SU-DHL-6 (cell line): ENCODE data around the gene CUL1.

Source experiments
- EZH2phosphoT487 ChIP-seq: fragments of 200-600 bp; sonication (generic), shearing (Covaris generic); conservative IDR thresholded peaks from 2 replicates; pipeline ENCODE4 v1.6.1; 2018; ENCODE audit warnings: mild to moderate bottlenecking, antibody characterized with exemption, low read length, moderate library complexity, mixed read lengths
- TF ChIP-seq, protein P1 (sequence below): fragments of 200-600 bp; sonication (generic); IDR thresholded peaks from one replicate; pipeline ENCODE4 v1.5.1; 2017; ENCODE audit warnings: antibody characterized with exemption, mild to moderate bottlenecking, low read length, moderate library complexity; ENCODE audit not compliant: insufficient read depth, poor library complexity, severe bottlenecking

DNA sequence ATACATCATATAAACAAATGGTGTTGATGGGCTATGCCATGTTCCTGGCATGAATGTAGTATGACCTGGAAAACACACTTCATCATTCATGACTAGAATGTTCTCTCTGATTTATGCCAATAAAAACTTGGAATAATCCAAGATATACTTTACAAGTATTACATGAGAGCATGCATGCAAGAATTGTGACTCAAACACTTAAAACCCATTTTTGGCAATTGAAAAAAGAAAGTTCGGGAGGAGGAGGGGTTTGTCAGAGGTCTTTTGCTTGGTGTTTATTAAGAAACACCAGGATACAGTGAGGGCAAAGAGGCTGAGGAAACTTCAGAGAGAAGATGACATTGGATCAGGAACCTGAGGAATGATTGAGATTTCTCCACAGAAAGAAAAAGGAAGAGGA lies 10.2 kb upstream of the CUL1 start:
- TF ChIP-seq, protein P1, sequence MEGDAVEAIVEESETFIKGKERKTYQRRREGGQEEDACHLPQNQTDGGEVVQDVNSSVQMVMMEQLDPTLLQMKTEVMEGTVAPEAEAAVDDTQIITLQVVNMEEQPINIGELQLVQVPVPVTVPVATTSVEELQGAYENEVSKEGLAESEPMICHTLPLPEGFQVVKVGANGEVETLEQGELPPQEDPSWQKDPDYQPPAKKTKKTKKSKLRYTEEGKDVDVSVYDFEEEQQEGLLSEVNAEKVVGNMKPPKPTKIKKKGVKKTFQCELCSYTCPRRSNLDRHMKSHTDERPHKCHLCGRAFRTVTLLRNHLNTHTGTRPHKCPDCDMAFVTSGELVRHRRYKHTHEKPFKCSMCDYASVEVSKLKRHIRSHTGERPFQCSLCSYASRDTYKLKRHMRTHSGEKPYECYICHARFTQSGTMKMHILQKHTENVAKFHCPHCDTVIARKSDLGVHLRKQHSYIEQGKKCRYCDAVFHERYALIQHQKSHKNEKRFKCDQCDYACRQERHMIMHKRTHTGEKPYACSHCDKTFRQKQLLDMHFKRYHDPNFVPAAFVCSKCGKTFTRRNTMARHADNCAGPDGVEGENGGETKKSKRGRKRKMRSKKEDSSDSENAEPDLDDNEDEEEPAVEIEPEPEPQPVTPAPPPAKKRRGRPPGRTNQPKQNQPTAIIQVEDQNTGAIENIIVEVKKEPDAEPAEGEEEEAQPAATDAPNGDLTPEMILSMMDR = no peak
- no peak for TF ChIP-seq EZH2phosphoT487
